GM19324 (cell line): ENCODE measurements around the gene HSPA12A.

Experiments
- ATAC-seq: cut with Tn5 transposase; IDR thresholded peaks from one replicate; pipeline ENCODE4 v1.9.1; 2021; ENCODE audit warnings: mild to moderate bottlenecking, moderate library complexity; ENCODE audit not compliant: unreplicated experiment, low FRiP score

Gene HSPA12A

GRCh38 chr10:116673866-116674265 lies 68.5 kb downstream of the HSPA12A start:
- no peak for ATAC-seq

- ATAC-seq = no peak
Measured at GRCh38 chr10:116672891-116673290, 69.5 kb downstream of the HSPA12A start.

- no peak for ATAC-seq
Measured at GRCh38 chr10:116671274-116671926, 71.0 kb downstream of the HSPA12A start.

GRCh38 chr10:116670706-116671105 lies 71.7 kb downstream of the HSPA12A start:
- no peak for ATAC-seq

- ATAC-seq = no peak
Measured at GRCh38 chr10:116669832-116670644, 72.3 kb downstream of the HSPA12A start.

GRCh38 chr10:116669080-116669479 lies 73.3 kb downstream of the HSPA12A start:
- no peak for ATAC-seq

GRCh38 chr10:116668446-116668845 lies 73.9 kb downstream of the HSPA12A start:
- ATAC-seq = no peak

GRCh38 chr10:116668018-116668417 lies 74.3 kb downstream of the HSPA12A start:
- ATAC-seq = no peak

- no peak for ATAC-seq
Measured at GRCh38 chr10:116667484-116667883, 74.9 kb downstream of the HSPA12A start.

GRCh38 chr10:116665541-116666125 lies 76.7 kb downstream of the HSPA12A start:
- no peak for ATAC-seq

GRCh38 chr10:116664631-116665030 lies 77.7 kb downstream of the HSPA12A start:
- ATAC-seq = no peak

- no peak for ATAC-seq
Measured at GRCh38 chr10:116663342-116663741, 79.0 kb downstream of the HSPA12A start.

- no peak for ATAC-seq
Measured at GRCh38 chr10:116660860-116661259, 81.5 kb downstream of the HSPA12A start.

GRCh38 chr10:116659049-116659670 lies 83.2 kb downstream of the HSPA12A start:
- no peak for ATAC-seq

GRCh38 chr10:116657863-116658551 lies 84.4 kb downstream of the HSPA12A start:
- no peak for ATAC-seq

GRCh38 chr10:116656044-116656443 lies 86.3 kb downstream of the HSPA12A start:
- no peak for ATAC-seq

- no peak for ATAC-seq
Measured at GRCh38 chr10:116655568-116655967, 86.8 kb downstream of the HSPA12A start.

GRCh38 chr10:116654816-116655215 lies 87.5 kb downstream of the HSPA12A start:
- no peak for ATAC-seq

- ATAC-seq = no peak
Measured at GRCh38 chr10:116653885-116654284, 88.5 kb downstream of the HSPA12A start.

GRCh38 chr10:116648903-116649302 lies 93.5 kb downstream of the HSPA12A start:
- ATAC-seq = no peak

GRCh38 chr10:116646502-116646901 lies 95.9 kb downstream of the HSPA12A start:
- no peak for ATAC-seq
